Peyer's patch (tissue), 4 donors: ENCODE data around the gene S1PR1.

Experiments used
- POLR2A ChIP-seq, 2 donors: fragments of 450-650 bp; IDR thresholded peaks; one replicate each; pipeline ENCODE4 v1.5.1; 2017; ENCODE audit warnings: antibody characterized with exemption in 2 of 2, mild to moderate bottlenecking in 2 of 2, moderate library complexity in 2 of 2
- TF ChIP-seq, protein P1 (sequence below), 6 experiments: fragments of 450-650 bp in 4 of 6; fragments of 200-600 bp in 2 of 6; sonication (generic) in 1 of 6; IDR thresholded peaks; one replicate each; pipeline ENCODE4 v1.5.1; 2017 to 2019; ENCODE audit warnings: antibody characterized with exemption in 6 of 6, mild to moderate bottlenecking in 3 of 6, moderate library complexity in 1 of 6

DNA sequence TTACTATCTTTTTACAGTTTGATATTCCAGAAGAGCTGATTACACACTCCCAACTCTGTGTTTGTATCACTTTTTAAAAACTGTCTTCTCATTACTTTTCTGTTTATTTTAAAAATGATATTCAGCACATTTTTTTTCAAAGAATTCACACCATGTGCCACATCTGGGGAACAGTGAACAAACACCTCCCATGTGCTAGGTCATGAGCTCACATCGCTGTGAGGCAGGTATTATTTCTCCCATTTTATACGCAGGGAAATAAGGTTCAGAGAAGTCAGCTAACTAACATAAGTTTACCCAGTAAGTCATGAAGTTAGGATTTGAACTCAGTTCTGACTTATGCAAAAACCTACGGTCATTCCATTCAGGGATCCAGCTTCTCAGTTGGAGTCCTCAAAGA is 44.9 kb downstream of the S1PR1 start:
- TF ChIP-seq, protein P1, sequence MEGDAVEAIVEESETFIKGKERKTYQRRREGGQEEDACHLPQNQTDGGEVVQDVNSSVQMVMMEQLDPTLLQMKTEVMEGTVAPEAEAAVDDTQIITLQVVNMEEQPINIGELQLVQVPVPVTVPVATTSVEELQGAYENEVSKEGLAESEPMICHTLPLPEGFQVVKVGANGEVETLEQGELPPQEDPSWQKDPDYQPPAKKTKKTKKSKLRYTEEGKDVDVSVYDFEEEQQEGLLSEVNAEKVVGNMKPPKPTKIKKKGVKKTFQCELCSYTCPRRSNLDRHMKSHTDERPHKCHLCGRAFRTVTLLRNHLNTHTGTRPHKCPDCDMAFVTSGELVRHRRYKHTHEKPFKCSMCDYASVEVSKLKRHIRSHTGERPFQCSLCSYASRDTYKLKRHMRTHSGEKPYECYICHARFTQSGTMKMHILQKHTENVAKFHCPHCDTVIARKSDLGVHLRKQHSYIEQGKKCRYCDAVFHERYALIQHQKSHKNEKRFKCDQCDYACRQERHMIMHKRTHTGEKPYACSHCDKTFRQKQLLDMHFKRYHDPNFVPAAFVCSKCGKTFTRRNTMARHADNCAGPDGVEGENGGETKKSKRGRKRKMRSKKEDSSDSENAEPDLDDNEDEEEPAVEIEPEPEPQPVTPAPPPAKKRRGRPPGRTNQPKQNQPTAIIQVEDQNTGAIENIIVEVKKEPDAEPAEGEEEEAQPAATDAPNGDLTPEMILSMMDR (IDR thresholded peaks at IDR 0.05): no peak
- no peak for TF ChIP-seq POLR2A (IDR thresholded peaks at IDR 0.05)
